GM23338 (cell line): ENCODE data around the gene IL6ST. TPM values are rescaled to one million over a fixed set of nuclear protein-coding genes. Genes with fewer than 3 reads are reported as not detected.

Source experiments
- ATAC-seq: fragments of 200-7000 bp; cut with Tn5 transposase; 3 replicates; pipeline ENCODE4 v1.9.1; 2020
- DNase-seq: peaks from one replicate; pipeline ENCODE4 v3.0.0-alpha.2; 2015; ENCODE audit warnings: low spot score
- H2AFZ ChIP-seq: fragments of 200-600 bp; sonication (generic); 2 replicates; pipeline ENCODE4 v1.8.0; 2016; ENCODE audit warnings: antibody characterized with exemption, mild to moderate bottlenecking, moderate library complexity
- H3F3A ChIP-seq: fragments of 200-600 bp; sonication (generic); replicated peaks from 2 replicates; pipeline ENCODE4 v1.8.0; 2017; ENCODE audit warnings: antibody characterized with exemption, mixed run types, low read depth
- H3K27ac ChIP-seq: fragments of 200-600 bp; sonication (generic); 2 replicates; pipeline ENCODE4 v1.6.1; 2016; ENCODE audit warnings: low read depth
- H3K27me3 ChIP-seq: fragments of 200-600 bp; sonication (generic); 2 replicates; pipeline ENCODE4 v1.8.0; 2016; ENCODE audit warnings: mild to moderate bottlenecking, mixed run types, moderate library complexity; ENCODE audit not compliant: insufficient read depth
- H3K36me3 ChIP-seq: fragments of 200-600 bp; sonication (generic); 2 replicates; pipeline ENCODE4 v1.8.0; 2016; ENCODE audit warnings: mild to moderate bottlenecking; ENCODE audit not compliant: insufficient read depth
- H3K4me1 ChIP-seq: fragments of 200-600 bp; sonication (generic); 2 replicates; pipeline ENCODE4 v1.8.0; 2016; ENCODE audit warnings: mild to moderate bottlenecking, moderate library complexity; ENCODE audit not compliant: insufficient read depth
- H3K4me2 ChIP-seq: fragments of 200-600 bp; sonication (generic); 2 replicates; pipeline ENCODE4 v1.7.1; 2017; ENCODE audit warnings: mixed run types
- H3K4me3 ChIP-seq: fragments of 200-600 bp; sonication (generic); 2 replicates; pipeline ENCODE4 v1.6.1; 2016; ENCODE audit warnings: mixed run types
- H3K79me2 ChIP-seq: fragments of 200-600 bp; sonication (generic); replicated peaks from 2 replicates; pipeline ENCODE4 v1.8.0; 2017; ENCODE audit warnings: mild to moderate bottlenecking; ENCODE audit not compliant: insufficient read depth
- H3K9me2 ChIP-seq: fragments of 200-600 bp; sonication (generic); 2 replicates; pipeline ENCODE4 v1.8.0; 2017; ENCODE audit not compliant: insufficient read depth
- H4K20me1 ChIP-seq: fragments of 200-600 bp; sonication (generic); replicated peaks from 2 replicates; pipeline ENCODE4 v1.8.0; 2017; ENCODE audit warnings: mild to moderate bottlenecking; ENCODE audit not compliant: insufficient read depth
- H3K27ac Mint-ChIP-seq: 2 replicates; pipeline ENCODE4 v1.8.0; 2020; ENCODE audit warnings: inconsistent platforms, mild to moderate bottlenecking, moderate library complexity, mixed read lengths
- H3K27me3 Mint-ChIP-seq: 3 replicates; pipeline ENCODE4 v1.8.0; 2022; ENCODE audit warnings: low read depth, mild to moderate bottlenecking, moderate library complexity, mixed read lengths, inconsistent platforms; ENCODE audit not compliant: insufficient read depth, poor library complexity
- H3K36me3 Mint-ChIP-seq: 3 replicates; pipeline ENCODE4 v1.8.0; 2021; ENCODE audit warnings: low read depth, mild to moderate bottlenecking, inconsistent platforms, moderate library complexity, mixed read lengths
- H3K4me1 Mint-ChIP-seq: 3 replicates; pipeline ENCODE4 v1.8.0; 2020; ENCODE audit warnings: mild to moderate bottlenecking, inconsistent platforms, mixed read lengths
- H3K4me3 Mint-ChIP-seq: 3 replicates; pipeline ENCODE4 v1.8.0; 2021; ENCODE audit warnings: moderate library complexity, mild to moderate bottlenecking, inconsistent platforms, mixed read lengths
- H3K9me3 Mint-ChIP-seq: 3 replicates; pipeline ENCODE4 v1.8.0; 2020; ENCODE audit warnings: moderate library complexity, mild to moderate bottlenecking, inconsistent platforms, mixed read lengths
- CTCF ChIP-seq, 2 experiments: fragments of 200-600 bp in 1 of 2; sonication (generic) in 1 of 2; conservative IDR thresholded peaks; 2 replicates each; pipeline versions ENCODE4 v1.5.1 to v1.6.1; 2016 to 2017; ENCODE audit warnings: antibody characterized with exemption in 2 of 2, low read depth in 2 of 2, mild to moderate bottlenecking in 2 of 2, moderate library complexity in 1 of 2
- ETS1 ChIP-seq: IDR thresholded peaks from 2 replicates; pipeline ENCODE4 v1.6.1; 2016; ENCODE audit warnings: antibody characterized with exemption
- EZH2 ChIP-seq: fragments of 200-600 bp; sonication (generic); IDR thresholded peaks from one replicate; pipeline ENCODE4 v1.8.0; 2017; ENCODE audit warnings: antibody characterized with exemption, mild to moderate bottlenecking, low read depth; ENCODE audit not compliant: unreplicated experiment
- NANOG ChIP-seq: IDR thresholded peaks from 2 replicates; pipeline ENCODE4 v1.6.1; 2016; ENCODE audit warnings: antibody characterized with exemption, borderline replicate concordance
- POLR2AphosphoS5 ChIP-seq: IDR thresholded peaks from 2 replicates; pipeline ENCODE4 v1.6.1; 2016; ENCODE audit warnings: antibody characterized with exemption, low read depth
- REST ChIP-seq: IDR thresholded peaks from one replicate; pipeline ENCODE4 v1.6.1; 2018; ENCODE audit warnings: antibody characterized with exemption; ENCODE audit not compliant: unreplicated experiment
- STAT1 ChIP-seq: IDR thresholded peaks from one replicate; pipeline ENCODE4 v1.6.1; 2016; ENCODE audit warnings: antibody characterized with exemption; ENCODE audit not compliant: unreplicated experiment
- ZNF114 ChIP-seq: fragments of 250-450 bp; sonication (Bioruptor Pico); IDR thresholded peaks from 2 replicates; pipeline ENCODE4 v1.5.0; 2020; ENCODE audit warnings: mild to moderate bottlenecking, moderate library complexity
- ZNF331 ChIP-seq: fragments of 250-450 bp; sonication (Bioruptor Pico); IDR thresholded peaks from 2 replicates; pipeline ENCODE4 v1.5.0; 2020; ENCODE audit warnings: low read depth, mild to moderate bottlenecking, moderate library complexity
- ZNF462 ChIP-seq: fragments of 250-450 bp; sonication (Bioruptor Pico); IDR thresholded peaks from 2 replicates; pipeline ENCODE4 v1.5.0; 2020; ENCODE audit warnings: mild to moderate bottlenecking, moderate library complexity
- polyA plus RNA-seq: library from polyadenylated mRNA; unstranded; fragments of >200 nt; fragmentation: Nextera tagmentation; extraction: Ambion mirVana; gene quantifications from 2 replicates; pipeline ENCODE4 v1.2.1, GENCODE V29; 2016
- total RNA-seq: library from RNA; depleted of rRNA; stranded (reverse); fragments of >200 nt; shearing (Covaris generic); gene quantifications from 2 replicates; pipeline ENCODE4 v1.2.3, GENCODE V29; 2014

IL6ST gene
- total and polyA plus RNA-seq, 2 experiments from 2014 or later = 6.7 to 9.8 TPM

GRCh38 chr5:56006094-56006493, 11.3 kb upstream of the IL6ST start:
- Mint-ChIP-seq H3K4me1 (no peaks in the 10 kb centered on the region), H3K4me3 (no peak overlapping the region), H3K27ac (no peak overlapping the region), H3K36me3 (0 out of 3 replicates have a peak, but pooled peaks cover 2% of the 10 kb centered on the region), H3K27me3 (peaks cover 2% of the 10 kb centered on the region), H3K9me3 (no peaks in the 10 kb centered on the region)
- Histone ChIP-seq H4K20me1 (no peaks in the 10 kb centered on the region), H3K4me3 (no peak overlapping the region), H3F3A (no peaks in the 10 kb centered on the region), H2AFZ (no peak overlapping the region), H3K27me3 (no peaks in the 10 kb centered on the region), H3K9me2 (peaks cover 3% of the 10 kb centered on the region; the same call in 1 of the 2 replicates), H3K4me2 (no peak overlapping the region), H3K79me2 (no peaks in the 10 kb centered on the region), H3K4me1 (no peaks in the 10 kb centered on the region), H3K27ac (no peak overlapping the region), H3K36me3 (no peaks in the 10 kb centered on the region; the same call in 1 of the 2 replicates)
- DNase-seq (no peak), ATAC-seq (no peak)
- TF ChIP-seq NANOG = no peak
- TF ChIP-seq CTCF (conservative IDR thresholded peaks at IDR 0.05; ENCODE audit: low read depth in 2 of 2) = no peak
- TF ChIP-seq REST = no peak
- TF ChIP-seq EZH2 = no peak
- TF ChIP-seq POLR2AphosphoS5 = no peak
- no peak for TF ChIP-seq ZNF462 (CRISPR knock-in tag)
- TF ChIP-seq STAT1 = no peak
- TF ChIP-seq ZNF114 (CRISPR knock-in tag) = no peak
- TF ChIP-seq ETS1 = no peak
- TF ChIP-seq ZNF331 (CRISPR knock-in tag) = no peak
